ENCODE data around the gene PLA2G3. TPM values are rescaled to one million over a fixed set of nuclear protein-coding genes. Genes with fewer than 3 reads are reported as not detected.

The PLA2G3 gene
- total and polyA plus RNA-seq, 2 donors (not counting 3 experiments of a cell fraction or from before 2014, with no cell fraction given) = 0.75 to 0.84 TPM

GRCh38 chr22:31095637-31096249, 44.6 kb downstream of the PLA2G3 start:
- TF ChIP-seq EZH2 (IDR thresholded peaks at IDR 0.05; ENCODE audit: borderline replicate concordance, low read depth, low read length, severe bottlenecking) (no peak), POLR2AphosphoS5 (IDR thresholded peaks at IDR 0.05; ENCODE audit: insufficient read depth, low read depth, low read length) (no peak), POLR2A (IDR thresholded peaks at IDR 0.05; ENCODE audit: low read depth, low read length) (peak; percentile 16)
- H3K79me2 ChIP-seq (ENCODE audit: control insufficient read depth, insufficient read depth, low read length) = peaks cover 2% of the 10 kb centered on the region
- H3K9me3 ChIP-seq (replicated peaks; ENCODE audit: control insufficient read depth, insufficient read depth, low read length) = no peaks in the 10 kb centered on the region

DNA sequence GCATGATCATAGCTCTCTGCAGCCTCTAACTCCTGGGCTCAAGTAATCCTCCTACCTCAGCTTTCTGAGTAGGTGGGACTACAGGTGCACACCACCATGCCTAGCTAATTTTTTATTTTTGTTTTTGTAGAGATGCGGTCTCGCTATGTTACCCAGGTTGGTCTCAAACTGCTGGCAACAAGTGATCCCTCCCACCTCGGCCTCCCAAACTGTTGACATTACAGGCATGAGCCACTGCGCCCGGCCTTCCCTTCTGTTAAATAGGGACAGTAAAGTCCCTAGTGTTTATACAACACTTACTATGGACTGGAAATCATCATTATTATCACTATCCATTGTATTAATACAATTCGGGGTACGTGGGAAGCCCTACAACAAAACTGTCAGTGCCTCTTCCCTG, 45.6 kb downstream of the PLA2G3 start:
- POLR2A ChIA-PET = no interaction called here
- Histone ChIP-seq H3K4me2 (ENCODE audit: insufficient read depth, low read length) (no peak overlapping the region), H3K27me3 (ENCODE audit: control insufficient read depth in 2 of 2, insufficient read depth in 2 of 2, low read length in 2 of 2) (no peaks in the 10 kb centered on the region), H3K36me3 (ENCODE audit: control insufficient read depth in 2 of 2, extremely low read depth in 1 of 2, insufficient read depth in 2 of 2, low read length in 2 of 2) (peaks cover 34 to 80% of the 10 kb centered on the region in 2 experiments), H2AFZ (ENCODE audit: low read depth, low read length) (no peak overlapping the region), H3K9me3 (replicated peaks; ENCODE audit: control insufficient read depth, insufficient read depth, low read length) (no peaks in the 10 kb centered on the region), H3K4me3 (replicated peaks in 1 of 3; ENCODE audit: insufficient read depth in 1 of 3, low read depth in 1 of 3, low read length in 3 of 3) (no peak overlapping the region), H3K4me1 (ENCODE audit: control insufficient read depth, extremely low read depth, insufficient read depth, low read length) (no peaks in the 10 kb centered on the region), H3K27ac (ENCODE audit: insufficient read depth, low read depth, low read length) (no peak overlapping the region), H3K79me2 (ENCODE audit: control insufficient read depth, insufficient read depth, low read length) (peaks cover 4% of the 10 kb centered on the region), H4K20me1 (replicated peaks; ENCODE audit: control insufficient read depth, extremely low read depth, insufficient read depth, low read length) (no peaks in the 10 kb centered on the region), H3K9ac (replicated peaks; ENCODE audit: extremely low read depth, insufficient read depth, low read length) (no peak overlapping the region), H3K9me1 (replicated peaks; ENCODE audit: control insufficient read depth, extremely low read depth, insufficient read depth, low read length) (no peaks in the 10 kb centered on the region)
- intact Hi-C loops (cut with micrococcal nuclease) (no loop called here), dilution Hi-C loops (cut with MboI; ENCODE audit: extremely low pct_ligation_motif_present, low sequenced_read_pairs) (no loop called here)
- CTCF ChIA-PET = interaction anchor here (1.3 to 4.4 kb wide), 6 partner anchors 10 to 178 kb away, joined by 4 to 29 read pairs (median 6); no protein-coding TSS in a partner anchor
- no TSS peak for BruUV-seq (replicated peaks)
- FAIRE-seq = no peak
- DNase-seq (ENCODE audit: low read depth, low spot score) = no peak
- TF ChIP-seq EZH2 (IDR thresholded peaks at IDR 0.05; ENCODE audit: borderline replicate concordance, low read depth, low read length, severe bottlenecking) = no peak
- no peak for TF ChIP-seq GATA2 (IDR thresholded peaks at IDR 0.05; ENCODE audit: insufficient read depth, insufficient read length, low read depth, low read length)

More at GRCh38 chr22:31095637-31096249, 44.6 kb downstream of the PLA2G3 start:
- Histone ChIP-seq H3K9me1 (replicated peaks; ENCODE audit: control insufficient read depth, extremely low read depth, insufficient read depth, low read length) (no peaks in the 10 kb centered on the region), H3K27me3 (ENCODE audit: control insufficient read depth in 2 of 2, insufficient read depth in 2 of 2, low read length in 2 of 2) (no peaks in the 10 kb centered on the region), H2AFZ (ENCODE audit: low read depth, low read length) (no peak overlapping the region), H3K9ac (replicated peaks; ENCODE audit: extremely low read depth, insufficient read depth, low read length) (no peak overlapping the region), H3K4me2 (ENCODE audit: insufficient read depth, low read length) (no peak overlapping the region), H4K20me1 (replicated peaks; ENCODE audit: control insufficient read depth, extremely low read depth, insufficient read depth, low read length) (no peaks in the 10 kb centered on the region), H3K4me3 (replicated peaks in 1 of 3; ENCODE audit: insufficient read depth in 1 of 3, low read depth in 1 of 3, low read length in 3 of 3) (no peak overlapping the region), H3K27ac (ENCODE audit: insufficient read depth, low read depth, low read length) (no peak overlapping the region), H3K36me3 (ENCODE audit: control insufficient read depth in 2 of 2, extremely low read depth in 1 of 2, insufficient read depth in 2 of 2, low read length in 2 of 2) (peaks cover 33 to 80% of the 10 kb centered on the region in 2 experiments), H3K4me1 (ENCODE audit: control insufficient read depth, extremely low read depth, insufficient read depth, low read length) (no peaks in the 10 kb centered on the region)
- intact Hi-C loops (cut with micrococcal nuclease) (no loop called here), dilution Hi-C loops (cut with MboI; ENCODE audit: extremely low pct_ligation_motif_present, low sequenced_read_pairs) (no loop called here)
- no peak for FAIRE-seq
- POLR2A ChIA-PET = no interaction called here
- DNase-seq (ENCODE audit: low read depth, low spot score) = no peak
- BruUV-seq (replicated peaks) = no TSS peak
- CTCF ChIA-PET = interaction anchor here (0.6 to 4.4 kb wide), 8 partner anchors 10 to 177 kb away, joined by 3 to 29 read pairs (median 6); partner anchors contain the start of gene SELENOM
